Large intestine (tissue), 3 donors: ENCODE results near the gene PTPRN2. TPM values are rescaled to one million over a fixed set of nuclear protein-coding genes. Genes with fewer than 3 reads are reported as not detected.
"Not testable (repeated sequence)": the region's sequence is repeated elsewhere in the genome, so short reads cannot be mapped to it uniquely, and the experiment has no call there.

ENCODE experiments used
- DNase-seq, 2 donors: peaks; one replicate each; pipeline versions ENCODE4 v3.0.0 to v3.0.0-alpha.2; 2013
- H3K27ac ChIP-seq: one replicate; pipeline ENCODE4 v1.5.1; 2013; ENCODE audit warnings: low read length
- H3K27me3 ChIP-seq: 2 replicates; pipeline ENCODE4 v1.6.1; 2013; ENCODE audit warnings: low read length; ENCODE audit not compliant: control insufficient read depth, insufficient read depth
- H3K36me3 ChIP-seq: 2 replicates; pipeline ENCODE4 v1.6.1; 2013; ENCODE audit warnings: low read length; ENCODE audit not compliant: control insufficient read depth, insufficient read depth
- H3K4me1 ChIP-seq: one replicate; pipeline ENCODE4 v1.6.1; 2013; ENCODE audit warnings: low read length; ENCODE audit not compliant: control insufficient read depth, insufficient read depth
- H3K4me3 ChIP-seq: one replicate; pipeline ENCODE4 v1.5.1; 2013; ENCODE audit warnings: low read length
- H3K9me3 ChIP-seq: one replicate; pipeline ENCODE4 v1.6.1; 2013; ENCODE audit warnings: mild to moderate bottlenecking, low read depth, low read length, moderate library complexity; ENCODE audit not compliant: control insufficient read depth
- WGBS: methylation state at CpG from one replicate; pipeline ENCODE4 v1.1.5; 2013; ENCODE audit warnings: low lambda C conversion rate; ENCODE audit not compliant: insufficient coverage; 5-methylcytosine and 5-hydroxymethylcytosine counted together
- polyA plus RNA-seq: library from polyadenylated mRNA; unstranded; fragments of 120-200 nt; gene quantifications from one replicate; pipeline ENCODE4 v1.2.1, GENCODE V29; 2013

The PTPRN2 gene
- polyA plus RNA-seq, 1 donor: 13.4 TPM

DNA sequence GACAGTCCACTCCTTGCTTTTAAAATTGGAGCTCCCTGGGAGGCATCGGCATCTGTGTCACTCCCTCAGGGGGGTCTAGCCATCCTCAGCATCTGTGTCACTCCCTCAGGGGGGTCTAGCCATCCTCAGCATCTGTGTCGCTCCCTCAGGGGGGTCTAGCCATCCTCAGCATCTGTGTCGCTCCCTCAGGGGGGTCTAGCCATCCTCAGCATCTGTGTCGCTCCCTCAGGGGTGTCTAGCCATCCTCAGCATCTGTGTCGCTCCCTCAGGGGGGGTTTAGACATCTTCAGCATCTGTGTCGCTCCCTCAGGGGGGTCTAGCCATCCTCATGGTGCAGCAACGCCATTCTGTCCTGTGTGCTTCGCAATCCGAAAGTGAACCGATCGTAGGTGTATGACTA, 651.9 kb downstream of the PTPRN2 start:
- not testable (repeated sequence) for H3K27me3 ChIP-seq, H3K27ac ChIP-seq, H3K4me1 ChIP-seq, DNase-seq, H3K4me3 ChIP-seq, H3K36me3 ChIP-seq
- WGBS: no CpG with 5 or more reads among the region's 11 CpGs
- H3K9me3 ChIP-seq: peaks cover 12% of the 10 kb centered on the region

DNA sequence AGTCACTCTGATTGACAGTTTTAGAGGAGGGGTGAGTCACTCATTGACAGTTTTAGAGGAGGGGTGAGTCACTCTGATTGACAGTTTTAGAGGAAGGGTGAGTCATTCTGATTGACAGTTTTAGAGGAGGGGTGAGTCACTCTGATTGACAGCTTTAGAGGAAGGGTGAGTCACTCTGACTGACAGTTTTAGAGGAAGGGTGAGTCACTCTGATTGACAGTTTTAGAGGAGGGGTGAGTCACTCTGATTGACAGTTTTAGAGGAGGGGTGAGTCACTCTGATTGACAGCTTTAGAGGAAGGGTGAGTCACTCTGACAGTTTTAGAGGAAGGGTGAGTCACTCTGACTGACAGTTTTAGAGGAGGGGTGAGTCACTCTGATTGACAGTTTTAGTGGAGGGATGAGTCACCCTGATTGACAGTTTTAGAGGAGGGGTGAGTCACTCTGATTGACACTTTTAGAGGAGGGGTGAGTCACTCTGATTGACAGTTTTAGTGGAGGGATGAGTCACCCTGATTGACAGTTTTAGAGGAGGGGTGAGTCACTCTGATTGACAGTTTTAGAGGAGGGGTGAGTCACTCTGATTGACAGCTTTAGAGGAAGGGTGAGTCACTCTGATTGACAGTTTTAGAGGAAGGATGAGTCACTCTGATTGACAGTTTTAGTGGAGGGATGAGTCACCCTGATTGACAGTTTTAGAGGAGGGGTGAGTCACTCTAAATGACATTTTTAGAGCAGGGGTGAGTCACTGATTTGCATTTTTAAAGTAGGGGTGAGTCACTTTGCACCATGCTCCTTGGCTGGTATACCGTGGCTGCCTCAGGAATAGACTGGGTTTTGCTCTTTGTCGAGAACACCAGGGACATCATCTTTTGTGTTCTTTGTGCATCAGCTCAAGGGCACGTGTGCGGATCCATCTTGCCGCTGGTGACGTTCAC, 654.1 kb downstream of the PTPRN2 start:
- H3K27me3 ChIP-seq, H3K9me3 ChIP-seq, H3K36me3 ChIP-seq, DNase-seq, H3K27ac ChIP-seq, H3K4me3 ChIP-seq, H3K4me1 ChIP-seq: not testable (repeated sequence)
- 0% methylated on average over 1 of the region's 6 CpGs for WGBS

DNA sequence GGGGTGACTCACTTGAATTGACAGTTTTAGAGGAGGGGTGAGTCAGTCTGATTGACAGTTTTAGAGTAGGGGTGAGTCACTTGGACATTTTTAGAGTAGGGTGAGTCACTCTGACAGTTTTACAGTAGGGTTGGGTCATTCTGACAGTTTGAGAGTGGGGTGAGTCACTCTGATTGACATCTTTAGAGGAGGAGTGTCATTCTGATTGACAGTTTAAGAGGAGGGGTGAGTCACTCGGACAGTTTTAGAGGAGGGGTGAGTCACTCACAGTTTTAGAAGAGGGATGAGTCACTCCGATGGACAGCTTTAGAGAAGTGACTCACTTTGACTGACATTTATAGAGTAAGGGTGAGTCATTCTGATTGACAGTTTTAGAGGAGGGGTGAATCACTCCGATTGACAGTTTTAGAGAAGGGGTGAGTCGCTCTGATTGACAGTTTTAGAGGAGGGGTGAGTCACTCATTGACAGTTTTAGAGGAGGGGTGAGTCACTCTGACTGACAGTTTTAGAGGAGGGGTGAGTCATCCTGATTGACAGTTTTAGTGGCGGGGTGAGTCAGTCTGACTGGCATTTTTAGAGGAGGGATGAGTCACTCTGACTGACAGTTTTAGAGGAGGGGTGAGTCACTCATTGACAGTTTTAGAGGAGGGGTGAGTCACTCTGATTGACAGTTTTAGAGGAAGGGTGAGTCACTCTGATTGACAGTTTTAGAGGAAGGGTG, 655.0 kb downstream of the PTPRN2 start:
- Histone ChIP-seq H3K27me3 (no peaks in the 10 kb centered on the region), H3K4me1 (no peaks in the 10 kb centered on the region), H3K9me3 (peaks cover 8% of the 10 kb centered on the region), H3K27ac (no peak overlapping the region), H3K4me3 (no peak overlapping the region), H3K36me3 (no peaks in the 10 kb centered on the region)
- WGBS: 100% methylated on average over 1 of the region's 5 CpGs
- no peak for DNase-seq

DNA sequence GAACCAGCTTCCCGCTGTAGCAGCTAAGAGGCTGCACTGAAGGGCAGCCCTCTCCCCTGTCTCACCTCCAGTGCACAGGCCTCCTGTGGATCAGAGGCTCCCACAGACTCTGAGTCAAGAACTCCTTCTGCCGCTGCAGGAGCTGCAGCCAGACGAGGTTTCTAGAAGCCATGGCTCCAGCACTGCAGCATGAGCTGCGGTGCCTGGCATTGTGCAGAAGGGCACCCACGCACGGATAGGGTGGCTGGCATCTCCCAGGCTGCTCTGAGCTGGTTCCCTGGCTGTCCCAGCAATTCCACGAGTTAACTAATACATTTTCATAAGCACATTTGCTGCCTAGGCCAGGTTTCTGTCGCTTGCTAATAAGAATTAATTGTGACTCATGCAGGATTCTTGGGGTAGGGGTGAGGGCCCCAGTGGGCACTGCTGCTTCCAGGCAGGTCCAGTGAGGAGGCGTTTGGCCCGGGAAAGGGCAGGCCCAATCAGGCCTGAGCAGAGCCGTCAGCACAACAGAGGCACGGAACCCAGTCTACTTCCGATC, 656.6 kb downstream of the PTPRN2 start:
- no peaks in the 10 kb centered on the region for H3K36me3 ChIP-seq
- H3K4me3 ChIP-seq: no peak overlapping the region
- WGBS: no CpG with 5 or more reads among the region's 13 CpGs
- no peaks in the 10 kb centered on the region for H3K4me1 ChIP-seq
- H3K27ac ChIP-seq: no peak overlapping the region
- H3K27me3 ChIP-seq: no peaks in the 10 kb centered on the region
- H3K9me3 ChIP-seq: peaks cover 8% of the 10 kb centered on the region
- DNase-seq: no peak

DNA sequence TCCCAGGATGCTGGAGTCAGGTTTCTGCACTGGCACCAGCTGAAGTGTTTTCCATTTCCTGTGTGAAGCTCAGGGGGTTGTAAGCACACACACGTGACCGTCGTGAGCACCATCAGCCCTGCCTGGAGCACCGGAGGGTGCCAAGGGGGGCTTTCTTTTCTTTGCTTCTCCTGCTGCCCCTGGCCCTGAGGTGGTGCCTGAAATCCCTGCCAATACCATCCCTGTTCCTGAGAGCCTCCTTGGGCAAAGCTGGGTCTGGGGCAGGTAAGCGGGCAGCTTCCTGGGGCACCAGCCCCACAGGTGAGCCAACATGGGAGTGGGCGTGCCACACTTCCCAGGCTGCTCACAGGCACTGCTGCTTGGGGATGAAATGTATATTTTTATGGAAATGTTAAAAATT, 657.2 kb downstream of the PTPRN2 start:
- H3K27me3 ChIP-seq: no peaks in the 10 kb centered on the region
- WGBS: no CpG with 5 or more reads among the region's 6 CpGs
- no peaks in the 10 kb centered on the region for H3K4me1 ChIP-seq

DNA sequence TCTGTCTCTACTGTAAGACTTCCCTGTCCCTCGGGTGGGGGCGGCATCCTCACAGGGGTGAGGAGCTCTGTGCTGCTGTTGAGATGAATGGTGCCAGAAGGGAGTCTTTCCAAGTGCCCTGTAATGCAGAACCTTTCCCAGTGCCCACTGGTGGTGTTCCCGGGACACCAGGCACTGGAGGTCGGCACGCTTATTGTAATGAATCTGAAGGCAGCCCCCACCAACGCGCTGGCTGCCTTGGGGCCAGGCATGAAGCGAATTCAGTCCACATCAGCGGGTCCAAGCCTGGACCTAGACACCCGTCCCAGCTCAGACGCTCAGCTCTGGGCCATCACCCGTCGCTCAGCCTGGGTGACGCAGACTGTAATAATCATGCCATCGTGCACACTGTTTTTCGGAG, 658.0 kb downstream of the PTPRN2 start:
- Histone ChIP-seq H3K27ac (no peak overlapping the region), H3K9me3 (peaks cover 6% of the 10 kb centered on the region), H3K27me3 (no peaks in the 10 kb centered on the region), H3K36me3 (no peaks in the 10 kb centered on the region), H3K4me3 (no peak overlapping the region), H3K4me1 (no peaks in the 10 kb centered on the region)
- no peak for DNase-seq
- no CpG with 5 or more reads among the region's 16 CpGs for WGBS

More for the DNA sequence above, 657.2 kb downstream of the PTPRN2 start:
- no peak for DNase-seq
- H3K9me3 ChIP-seq: peaks cover 8% of the 10 kb centered on the region
- no peaks in the 10 kb centered on the region for H3K36me3 ChIP-seq
- H3K27ac ChIP-seq: no peak overlapping the region
- no peak overlapping the region for H3K4me3 ChIP-seq

- no CpG with 5 or more reads among the region's 14 CpGs for WGBS
- no peak for DNase-seq
- Histone ChIP-seq H3K27ac (no peak overlapping the region), H3K9me3 (peaks cover 8% of the 10 kb centered on the region), H3K4me1 (no peaks in the 10 kb centered on the region), H3K27me3 (no peaks in the 10 kb centered on the region), H3K36me3 (no peaks in the 10 kb centered on the region), H3K4me3 (no peak overlapping the region)
Measured at GRCh38 chr7:157928808-157929425, 658.7 kb downstream of the PTPRN2 start.

DNA sequence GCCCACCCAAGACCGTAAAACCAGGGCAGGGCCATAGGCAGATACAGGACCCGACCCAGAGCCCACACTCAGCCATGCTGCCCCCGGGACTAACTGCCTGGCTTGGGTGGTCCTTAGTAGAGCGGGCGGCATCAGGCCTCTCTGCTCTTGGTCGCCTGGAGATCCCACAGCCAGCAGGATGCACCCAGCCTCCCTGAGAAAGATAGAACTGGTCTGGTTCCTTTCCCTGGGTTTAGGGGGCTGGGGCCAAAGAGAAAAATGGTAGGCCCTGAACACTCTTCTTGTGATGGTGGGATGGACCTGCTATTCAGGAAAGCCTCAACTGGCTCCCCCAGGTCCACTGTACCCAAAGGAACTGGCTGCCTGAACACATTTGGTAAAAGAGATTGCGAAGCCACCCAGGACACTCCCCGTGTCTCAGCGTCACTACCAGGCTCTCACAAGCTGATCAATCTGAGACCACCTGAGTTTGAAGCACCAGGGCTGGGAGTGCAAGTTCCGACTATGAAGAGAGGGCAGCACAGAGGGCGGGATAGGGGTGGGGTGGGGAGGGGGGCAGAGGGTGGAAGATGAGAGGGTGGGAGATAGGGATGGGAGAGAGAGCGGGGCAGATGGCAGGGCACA, 659.3 kb downstream of the PTPRN2 start:
- Histone ChIP-seq H3K36me3 (no peaks in the 10 kb centered on the region), H3K9me3 (peaks cover 8% of the 10 kb centered on the region), H3K27ac (no peak overlapping the region), H3K4me3 (no peak overlapping the region), H3K27me3 (no peaks in the 10 kb centered on the region), H3K4me1 (no peaks in the 10 kb centered on the region)
- no CpG with 5 or more reads among the region's 12 CpGs for WGBS
- DNase-seq: no peak

- Histone ChIP-seq H3K9me3 (peaks cover 8% of the 10 kb centered on the region), H3K36me3 (no peaks in the 10 kb centered on the region), H3K4me3 (no peak overlapping the region), H3K4me1 (no peaks in the 10 kb centered on the region), H3K27me3 (no peaks in the 10 kb centered on the region), H3K27ac (no peak overlapping the region)
- no peak for DNase-seq
- no CpG with 5 or more reads among the region's 14 CpGs for WGBS
Measured at GRCh38 chr7:157927313-157927925, 660.2 kb downstream of the PTPRN2 start.
